Erythroblast (primary cell): ENCODE measurements around the gene CHRNA7.

Source experiments
- GATA1 ChIP-seq: IDR thresholded peaks from 2 replicates; pipeline ENCODE4 v1.6.1; 2011; ENCODE audit warnings: low read depth, mild to moderate bottlenecking, control low read depth, low read length, moderate library complexity
- POLR2A ChIP-seq: IDR thresholded peaks from 2 replicates; pipeline ENCODE4 v1.6.1; 2011; ENCODE audit warnings: mild to moderate bottlenecking, low read length

- TF ChIP-seq POLR2A, result no peak
- TF ChIP-seq GATA1, result no peak
These were observed 59.6 kb downstream of the CHRNA7 start for GRCh38 chr15:32089851-32090359.
